Activated CD8-positive, alpha-beta T cell treated with anti-CD3 and anti-CD28 coated beads, Interleukin-2, amount 10 ng/mL, durations not matched to agents 7 days and 5 days (primary cell): ENCODE data around the gene SGMS1. TPM values are rescaled to one million over a fixed set of nuclear protein-coding genes. Genes with fewer than 3 reads are reported as not detected.
"Not testable (repeated sequence)": the region's sequence is repeated elsewhere in the genome, so short reads cannot be mapped to it uniquely, and the experiment has no call there.

Source experiments
- ATAC-seq: fragments of 150-1000 bp; cut with Tn5 transposase; one replicate; pipeline ENCODE4 v1.10.0; 2021; ENCODE audit warnings: moderate library complexity
- CTCF ChIA-PET: fragments of 350-600 bp; sonication (Branson Sonifier 250); formaldehyde crosslinking; loops from one replicate; lab custom pipeline; 2021; ENCODE audit warnings: antibody characterized with exemption; lab: Charles Lee
- POLR2A ChIA-PET: fragments of 350-600 bp; sonication (Branson Sonifier 250); formaldehyde crosslinking; loops from one replicate; lab custom pipeline; 2021; ENCODE audit warnings: antibody characterized with exemption; lab: Charles Lee
- DNase-seq: peaks from one replicate; pipeline ENCODE4 v3.0.0-alpha.2; 2020
- H3K27ac Mint-ChIP-seq: one replicate; pipeline ENCODE4 v1.8.0; 2021; ENCODE audit warnings: mild to moderate bottlenecking, mixed read lengths
- H3K27me3 Mint-ChIP-seq: one replicate; pipeline ENCODE4 v1.8.0; 2021; ENCODE audit warnings: low read depth, mixed read lengths
- H3K36me3 Mint-ChIP-seq: one replicate; pipeline ENCODE4 v1.8.0; 2021; ENCODE audit warnings: low read depth, mixed read lengths
- H3K4me1 Mint-ChIP-seq: one replicate; pipeline ENCODE4 v1.8.0; 2021; ENCODE audit warnings: low read depth, mixed read lengths
- H3K4me3 Mint-ChIP-seq: one replicate; pipeline ENCODE4 v1.8.0; 2021; ENCODE audit warnings: mild to moderate bottlenecking, mixed read lengths
- H3K9me3 Mint-ChIP-seq: one replicate; pipeline ENCODE4 v1.8.0; 2022; ENCODE audit warnings: mixed read lengths; ENCODE audit not compliant: insufficient read depth
- total RNA-seq, 2 experiments: library from RNA; stranded (reverse); gene quantifications; one replicate each; pipeline ENCODE4 v1.2.3, GENCODE V29; 2021

The SGMS1 gene
- total RNA-seq, 2 experiments from 2014 or later: 14.2 to 16.4 TPM

GRCh38 chr10:50511492-50512213 is 112.1 kb downstream of the SGMS1 start:
- ATAC-seq: peak; percentile 29
- Mint-ChIP-seq H3K27me3 (no peaks in the 10 kb centered on the region), H3K27ac (peak overlapping the region; percentile 18), H3K36me3 (peaks cover 13% of the 10 kb centered on the region), H3K4me3 (no peak overlapping the region), H3K9me3 (no peaks in the 10 kb centered on the region), H3K4me1 (peaks cover 72% of the 10 kb centered on the region)
- ChIA-PET CTCF (interaction anchor here (0.9 to 3.0 kb wide), 8 partner anchors 11 to 111 kb away, joined by 3 to 17 read pairs (median 5); partner anchors contain the start of gene SGMS1), POLR2A (interaction anchor here (0.6 to 2.2 kb wide), 4 partner anchors 14 to 148 kb away, joined by 3 to 9 read pairs (median 8); partner anchors contain the start of gene SGMS1)
- no peak for DNase-seq

DNA sequence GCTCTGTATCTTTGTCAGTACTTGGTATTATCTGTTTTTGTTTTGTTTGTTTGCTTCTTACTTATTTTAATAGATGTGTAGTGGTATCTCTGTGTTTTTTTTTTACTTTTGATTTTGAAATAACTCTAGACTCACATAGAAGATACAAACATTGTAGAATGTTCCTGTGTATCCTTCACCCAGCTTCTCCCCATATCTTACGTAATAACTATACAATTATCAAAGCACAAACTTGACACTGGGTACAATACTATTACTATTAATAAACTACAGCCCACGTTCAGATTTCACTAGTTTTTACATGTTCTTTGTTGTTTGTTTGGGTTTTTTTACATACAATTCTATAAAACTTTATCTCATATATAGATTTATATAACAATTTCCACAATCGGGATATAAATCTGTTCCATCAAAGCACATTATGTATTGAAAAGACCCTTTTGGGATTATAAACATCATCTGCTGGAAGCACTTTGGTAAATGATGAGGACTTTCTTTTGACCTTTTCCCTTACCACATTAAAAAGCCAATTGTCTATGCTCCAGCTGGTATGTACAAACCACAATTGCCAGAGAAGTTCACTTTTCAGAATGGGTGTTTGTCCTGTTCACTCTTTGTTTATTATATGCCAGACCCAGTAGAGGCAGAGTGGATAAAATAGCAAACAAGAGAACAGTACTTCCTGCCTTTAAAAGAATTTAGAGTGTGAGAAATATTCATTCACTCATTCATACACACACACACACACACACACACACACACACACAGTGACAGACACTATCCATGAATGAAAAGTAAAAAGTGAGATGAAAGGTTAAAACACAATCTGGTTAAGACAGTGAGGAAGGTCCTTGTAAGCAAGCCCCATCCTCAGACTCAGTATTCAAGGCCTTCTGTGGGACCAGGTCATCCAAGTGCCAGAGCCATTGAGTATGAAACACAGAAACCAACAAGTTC is 113.0 kb downstream of the SGMS1 start:
- ChIA-PET CTCF (interaction anchor here (1.0 kb wide), 1 partner anchor 89 kb away, joined by 3 read pairs; no protein-coding TSS in a partner anchor), POLR2A (no interaction called here)
- H3K4me1 Mint-ChIP-seq: peaks cover 72% of the 10 kb centered on the region

GRCh38 chr10:50508315-50509051 is 115.3 kb downstream of the SGMS1 start:
- ChIA-PET POLR2A (interaction anchor here (0.7 to 1.5 kb wide), 4 partner anchors 11 to 114 kb away, joined by 3 to 4 read pairs (median 4); no protein-coding TSS in a partner anchor), CTCF (interaction anchor here (0.8 to 4.1 kb wide), 6 partner anchors 11 to 88 kb away, joined by 3 to 17 read pairs (median 3); no protein-coding TSS in a partner anchor)
- no peak overlapping the region for H3K27ac Mint-ChIP-seq
- ATAC-seq: peak; percentile 54
- peak; percentile 41 for DNase-seq
- no peak overlapping the region for H3K4me3 Mint-ChIP-seq
- peaks cover 9% of the 10 kb centered on the region for H3K36me3 Mint-ChIP-seq
- peaks cover 67% of the 10 kb centered on the region for H3K4me1 Mint-ChIP-seq
- H3K9me3 Mint-ChIP-seq: no peaks in the 10 kb centered on the region
- no peaks in the 10 kb centered on the region for H3K27me3 Mint-ChIP-seq

More for the DNA sequence above, 113.0 kb downstream of the SGMS1 start:
- ATAC-seq (no peak), DNase-seq (no peak)
- H3K27me3 Mint-ChIP-seq: no peaks in the 10 kb centered on the region
- peak overlapping the region; percentile 16 for H3K27ac Mint-ChIP-seq
- H3K4me3 Mint-ChIP-seq: no peak overlapping the region
- H3K9me3 Mint-ChIP-seq: no peaks in the 10 kb centered on the region
- H3K36me3 Mint-ChIP-seq: peaks cover 11% of the 10 kb centered on the region

DNA sequence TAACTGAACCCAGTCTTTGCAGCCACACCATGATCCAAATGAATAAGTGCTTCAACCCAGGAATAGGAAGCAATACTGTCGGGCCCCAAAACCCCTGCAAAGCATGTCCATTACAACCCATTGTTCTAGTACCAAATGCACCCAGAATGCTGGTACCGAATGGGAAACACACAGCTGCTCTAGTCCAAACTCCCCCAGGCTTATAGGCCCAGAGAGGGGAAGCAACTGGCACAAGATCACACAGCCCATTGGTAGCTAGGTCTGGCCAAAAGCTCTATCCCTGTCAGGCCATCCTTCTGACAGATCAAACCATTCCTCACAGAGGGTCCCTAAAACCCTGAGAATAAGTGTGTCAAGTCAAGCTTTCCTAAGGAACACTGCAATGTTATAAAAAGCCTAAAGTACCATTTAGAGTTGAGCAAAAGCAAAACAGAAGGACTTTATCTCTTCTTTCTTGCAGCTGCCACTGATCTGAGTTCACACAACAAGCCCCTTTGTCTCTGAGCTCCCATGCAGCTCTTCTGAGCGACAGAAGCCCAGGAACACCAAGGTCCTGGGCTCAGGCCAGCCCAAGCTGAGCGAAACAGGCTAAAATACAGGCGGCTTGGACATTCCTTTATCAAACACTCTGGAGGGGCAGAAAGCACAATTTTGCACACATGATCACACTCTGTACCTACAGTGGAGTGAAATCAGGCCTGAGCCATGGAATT is 116.7 kb downstream of the SGMS1 start:
- Mint-ChIP-seq H3K4me3 (no peak overlapping the region), H3K4me1 (peaks cover 67% of the 10 kb centered on the region), H3K27ac (no peak overlapping the region), H3K36me3 (peaks cover 9% of the 10 kb centered on the region), H3K27me3 (no peaks in the 10 kb centered on the region), H3K9me3 (no peaks in the 10 kb centered on the region)
- DNase-seq (no peak), ATAC-seq (no peak)
- POLR2A ChIA-PET: interaction anchor here (0.7 kb wide), 1 partner anchor 46 kb away, joined by 3 read pairs; no protein-coding TSS in a partner anchor
- CTCF ChIA-PET: interaction anchor here (0.9 to 4.1 kb wide), 4 partner anchors 9 to 86 kb away, joined by 3 to 17 read pairs (median 6); no protein-coding TSS in a partner anchor

DNA sequence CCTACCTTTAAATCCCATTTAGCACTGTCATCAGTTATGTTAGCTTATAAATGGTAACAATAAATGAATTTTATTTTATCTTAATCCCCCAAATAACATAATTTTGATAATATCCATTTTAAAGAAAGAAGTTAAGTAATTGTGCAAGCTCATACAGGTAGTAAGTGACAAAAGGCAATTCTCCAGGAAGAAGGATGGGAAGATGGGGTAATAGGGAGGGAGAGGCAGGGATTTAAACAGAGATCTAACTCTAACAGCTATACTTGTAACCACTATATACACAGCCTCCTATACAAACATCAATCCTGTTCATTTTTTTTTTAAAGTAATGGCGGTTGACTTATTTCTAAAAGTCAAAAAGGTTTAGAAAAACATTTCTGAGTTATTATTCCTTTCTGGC is 119.4 kb downstream of the SGMS1 start:
- H3K4me1 Mint-ChIP-seq: peaks cover 48% of the 10 kb centered on the region
- POLR2A ChIA-PET: interaction anchor here (0.6 kb wide), 1 partner anchor 85 kb away, joined by 3 read pairs; no protein-coding TSS in a partner anchor

DNA sequence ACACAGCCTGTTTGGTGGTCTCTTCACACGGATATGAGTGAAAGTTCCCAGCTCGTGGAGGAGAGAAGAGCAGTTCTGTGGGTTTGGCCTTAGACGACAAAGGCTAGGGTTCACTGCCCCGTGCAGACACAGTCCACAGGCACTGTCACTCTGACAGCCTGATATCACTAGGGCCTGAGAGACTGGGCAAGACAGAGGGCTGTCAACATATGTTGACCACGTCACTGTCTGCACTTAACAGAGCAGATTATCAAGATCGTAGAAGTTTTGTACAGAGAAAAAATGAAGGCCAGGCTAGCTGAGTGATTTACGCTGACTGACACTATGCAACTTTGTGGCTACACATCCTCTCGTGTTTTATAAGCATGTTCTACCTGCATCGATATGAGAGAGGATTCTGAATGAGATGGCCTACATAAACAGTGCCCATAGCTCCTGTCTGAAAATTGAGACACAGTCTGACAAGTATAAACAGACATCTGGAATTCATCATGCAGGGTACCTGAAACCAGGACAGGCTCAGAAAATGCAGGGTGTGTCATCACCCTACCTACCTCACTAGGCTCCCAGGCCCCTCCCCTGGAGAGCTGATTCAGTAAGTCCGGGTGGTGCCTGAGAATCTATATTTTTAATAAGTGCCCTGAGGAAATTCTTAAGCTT is 120.0 kb downstream of the SGMS1 start:
- H3K27ac Mint-ChIP-seq: no peak overlapping the region
- CTCF ChIA-PET: interaction anchor here (0.6 to 1.7 kb wide), 9 partner anchors 9 to 104 kb away, joined by 3 to 5 read pairs (median 4); no protein-coding TSS in a partner anchor
- H3K9me3 Mint-ChIP-seq: peaks cover 4% of the 10 kb centered on the region
- POLR2A ChIA-PET: interaction anchor here (0.6 to 1.1 kb wide), 2 partner anchors 14 to 84 kb away, joined by 3 read pairs; no protein-coding TSS in a partner anchor
- H3K4me3 Mint-ChIP-seq: no peak overlapping the region
- no peak for DNase-seq
- no peak for ATAC-seq
- peaks cover 42% of the 10 kb centered on the region for H3K4me1 Mint-ChIP-seq
- H3K27me3 Mint-ChIP-seq: no peaks in the 10 kb centered on the region
- no peaks in the 10 kb centered on the region for H3K36me3 Mint-ChIP-seq

More for the DNA sequence above, 119.4 kb downstream of the SGMS1 start:
- H3K27ac Mint-ChIP-seq: no peak overlapping the region
- CTCF ChIA-PET: interaction anchor here (0.7 to 1.7 kb wide), 6 partner anchors 8 to 104 kb away, joined by 3 to 5 read pairs (median 4); no protein-coding TSS in a partner anchor
- H3K9me3 Mint-ChIP-seq: no peaks in the 10 kb centered on the region
- H3K4me3 Mint-ChIP-seq: no peak overlapping the region
- peaks cover 2% of the 10 kb centered on the region for H3K36me3 Mint-ChIP-seq
- DNase-seq: no peak
- ATAC-seq: no peak
- H3K27me3 Mint-ChIP-seq: no peaks in the 10 kb centered on the region

DNA sequence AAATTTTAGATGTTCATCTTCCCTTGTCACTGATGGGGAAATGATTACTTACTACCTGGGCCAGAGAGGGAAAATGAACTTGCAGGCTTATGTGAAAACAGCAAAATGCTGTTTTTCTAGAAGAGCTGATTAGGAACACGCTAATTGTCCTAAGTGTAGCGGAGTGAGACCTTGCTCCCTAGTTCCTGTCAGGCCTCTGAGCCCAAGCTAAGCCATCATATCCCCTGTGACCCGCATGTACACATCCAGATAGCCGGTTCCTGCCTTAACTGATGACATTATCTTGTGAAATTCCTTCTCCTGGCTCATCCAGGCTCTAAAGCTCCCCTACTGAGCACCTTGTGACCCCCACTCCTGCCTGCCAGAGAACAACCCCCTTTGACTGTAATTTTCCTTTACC is 120.6 kb downstream of the SGMS1 start:
- CTCF ChIA-PET: interaction anchor here (1.2 to 1.7 kb wide), 3 partner anchors 13 to 83 kb away, joined by 3 to 4 read pairs (median 4); no protein-coding TSS in a partner anchor
- H3K27me3 Mint-ChIP-seq, H3K27ac Mint-ChIP-seq, DNase-seq, H3K4me3 Mint-ChIP-seq, H3K9me3 Mint-ChIP-seq, ATAC-seq, H3K36me3 Mint-ChIP-seq: not testable (repeated sequence)
- POLR2A ChIA-PET: interaction anchor here (1.1 kb wide), 1 partner anchor 13 kb away, joined by 3 read pairs; no protein-coding TSS in a partner anchor
- peaks cover 36% of the 10 kb centered on the region for H3K4me1 Mint-ChIP-seq

DNA sequence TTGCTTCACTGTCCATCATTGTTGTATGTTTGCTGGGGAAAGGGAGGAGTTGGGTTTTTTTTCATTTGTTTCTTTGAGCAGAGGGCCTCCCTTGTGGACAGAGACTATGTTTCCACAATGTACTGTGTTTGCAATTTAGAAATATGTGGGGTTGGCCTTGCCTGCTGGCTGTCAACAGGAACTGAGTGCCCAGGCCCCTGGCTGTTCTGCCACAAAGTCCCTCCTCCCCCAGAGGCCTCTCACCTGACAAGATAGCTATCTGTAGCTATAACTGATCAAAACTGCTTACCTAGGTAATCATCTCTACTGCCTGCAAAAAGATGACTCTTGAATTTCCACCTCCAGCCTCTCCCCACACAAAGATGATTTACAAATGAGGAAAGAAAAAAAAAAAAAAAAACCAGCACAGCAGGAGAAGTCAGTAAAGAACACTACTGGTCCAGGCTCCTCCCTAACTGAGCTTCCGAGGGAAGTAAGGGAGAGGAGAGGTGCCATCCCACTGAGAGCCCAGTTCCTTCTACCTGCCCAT is 121.8 kb downstream of the SGMS1 start:
- no peaks in the 10 kb centered on the region for H3K27me3 Mint-ChIP-seq
- H3K4me3 Mint-ChIP-seq: no peak overlapping the region
- ATAC-seq (peak; percentile 79), DNase-seq (peak; percentile 38)
- ChIA-PET POLR2A (interaction anchor here (0.9 kb wide), 1 partner anchor 11 kb away, joined by 3 read pairs; no protein-coding TSS in a partner anchor), CTCF (interaction anchor here (1.7 kb wide), 1 partner anchor 26 kb away, joined by 4 read pairs; no protein-coding TSS in a partner anchor)
- H3K27ac Mint-ChIP-seq: peak overlapping the region; percentile 32
- peaks cover 8% of the 10 kb centered on the region for H3K9me3 Mint-ChIP-seq
- peaks cover 37% of the 10 kb centered on the region for H3K4me1 Mint-ChIP-seq
- peaks cover 8% of the 10 kb centered on the region for H3K36me3 Mint-ChIP-seq

DNA sequence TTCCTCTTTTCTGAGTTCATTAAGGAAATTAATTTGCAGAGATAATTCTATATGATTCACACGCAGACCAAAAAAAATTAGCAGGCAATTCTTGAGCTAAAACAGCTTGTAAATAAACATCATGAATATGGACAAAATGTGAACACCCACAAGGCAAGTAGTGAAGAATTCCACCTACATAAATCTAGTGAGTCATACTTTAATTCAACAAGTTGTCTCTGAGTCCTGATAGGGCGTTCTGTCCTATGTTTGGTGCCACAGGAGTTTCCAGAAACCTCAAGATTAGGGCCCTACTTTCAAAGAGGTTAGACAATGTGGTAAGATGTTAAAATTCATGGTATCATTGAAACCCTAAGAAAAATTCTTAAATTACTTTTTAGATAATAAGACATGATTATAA is 122.3 kb downstream of the SGMS1 start:
- Mint-ChIP-seq H3K27ac (no peak overlapping the region), H3K9me3 (peaks cover 8% of the 10 kb centered on the region), H3K27me3 (no peaks in the 10 kb centered on the region), H3K4me3 (no peak overlapping the region), H3K4me1 (peaks cover 35% of the 10 kb centered on the region), H3K36me3 (peaks cover 8% of the 10 kb centered on the region)
- ChIA-PET CTCF (no interaction called here), POLR2A (no interaction called here)
- ATAC-seq (no peak), DNase-seq (no peak)
